K562 (cell line): ENCODE results near the gene ZNF597. TPM values are rescaled to one million over a fixed set of nuclear protein-coding genes. Genes with fewer than 3 reads are reported as not detected.

ENCODE experiments used
- ARHGAP35 ChIP-seq: fragments of 450-650 bp; IDR thresholded peaks from 2 replicates; pipeline ENCODE4 v1.6.1; 2018; ENCODE audit not compliant: partially characterized antibody
- ATF1 ChIP-seq, 2 experiments: fragments of 450-650 bp in 1 of 2; IDR thresholded peaks; 2 replicates each; pipeline ENCODE4 v1.6.1; 2016; ENCODE audit warnings: missing compliant biosample characterization in 1 of 2, missing genetic modification characterization in 1 of 2
- CCNT2 ChIP-seq: IDR thresholded peaks from 2 replicates; pipeline ENCODE4 v1.6.1; 2011; ENCODE audit warnings: borderline replicate concordance, low read depth, mild to moderate bottlenecking, moderate library complexity, mixed read lengths, low read length; ENCODE audit not compliant: insufficient read length; ENCODE audit errors: extremely low read depth
- E2F4 ChIP-seq: sonication (generic); formaldehyde crosslinking; IDR thresholded peaks from 2 replicates; pipeline ENCODE4 v1.8.0; 2022; ENCODE audit warnings: mild to moderate bottlenecking, low read depth, missing genetic modification reagents
- NFIX ChIP-seq: fragments of 250-450 bp; sonication (Bioruptor Pico); IDR thresholded peaks from 2 replicates; pipeline ENCODE4 v1.4.0; 2020; ENCODE audit warnings: low read depth, mild to moderate bottlenecking, moderate library complexity
- NR2C1 ChIP-seq, 2 experiments: fragments of 450-650 bp; IDR thresholded peaks; 2 replicates each; pipeline ENCODE4 v1.6.1; 2017; ENCODE audit warnings: mild to moderate bottlenecking in 2 of 2, antibody characterized with exemption in 1 of 2, inconsistent platforms in 1 of 2, missing compliant biosample characterization in 1 of 2, missing genetic modification characterization in 1 of 2
- ZBTB49 ChIP-seq: sonication (generic); formaldehyde crosslinking; IDR thresholded peaks from 2 replicates; pipeline ENCODE4 v1.8.0; 2022; ENCODE audit warnings: missing genetic modification reagents, mild to moderate bottlenecking, borderline replicate concordance
- ZNF3 ChIP-seq: fragments of 250-450 bp; sonication (Bioruptor Pico); IDR thresholded peaks from 2 replicates; pipeline ENCODE4 v1.5.0; 2021; ENCODE audit warnings: mild to moderate bottlenecking, moderate library complexity
- ZNF436 ChIP-seq: fragments of 250-450, 450-650 bp; sonication (Bioruptor Pico); formaldehyde crosslinking; IDR thresholded peaks from 2 replicates; pipeline ENCODE4 v1.7.0; 2020; ENCODE audit warnings: mild to moderate bottlenecking
- ZSCAN29 ChIP-seq: fragments of 450-650 bp; IDR thresholded peaks from 2 replicates; pipeline ENCODE4 v1.6.1; 2017
- polyA plus RNA-seq, 8 experiments: library from polyadenylated mRNA; depleted of rRNA in 4 of 8; stranded (reverse) in 5 of 8; unstranded in 3 of 8; fragments of >200 nt; fragmentation: Nextera tagmentation in 2 of 8; fragmentation: Illumina TruSeq in 1 of 8; extraction: Ambion mirVana in 2 of 8; extraction: Trizol in 1 of 8; gene quantifications; 2 replicates each; pipeline versions ENCODE4 v1.2.1 to v1.2.3, GENCODE V29; 2011 to 2014; ENCODE audit warnings: inconsistent platforms in 1 of 8, missing spikeins in 1 of 8
- total RNA-seq, 7 experiments: library from RNA; depleted of rRNA in 6 of 7; stranded (reverse); fragments of >200 nt in 6 of 7; fragmentation: Illumina TruSeq in 2 of 7; extraction: Trizol in 2 of 7; gene quantifications; 2 replicates each; pipeline versions ENCODE4 v1.2.1 to v1.2.3, GENCODE V29; 2011 to 2021; ENCODE audit warnings: low replicate concordance in 1 of 7
- TF ChIP-seq, protein P1 (sequence below): fragments of 450-650 bp; IDR thresholded peaks from 2 replicates; pipeline ENCODE4 v1.6.1; 2017; ENCODE audit warnings: antibody characterized with exemption
- TF ChIP-seq, protein P2 (sequence below): IDR thresholded peaks from 2 replicates; pipeline ENCODE4 v1.6.1; 2011; ENCODE audit not compliant: insufficient read length; ENCODE audit errors: extremely low read depth
- TF ChIP-seq, protein P3 (sequence below): sonication (generic); formaldehyde crosslinking; IDR thresholded peaks from 2 replicates; pipeline ENCODE4 v1.8.1; 2022; ENCODE audit warnings: missing genetic modification reagents
- TF ChIP-seq, protein P4 (sequence below): IDR thresholded peaks from 2 replicates; pipeline ENCODE4 v1.6.1; 2011; ENCODE audit warnings: borderline replicate concordance, low read depth, mild to moderate bottlenecking, moderate library complexity, low read length; ENCODE audit not compliant: insufficient read depth, poor library complexity, severe bottlenecking

Gene ZNF597
- total and polyA plus RNA-seq, 9 of the 15 experiments (the other 6 are each of a cell fraction or from before 2014, with no cell fraction given): 0.14 to 0.68 (median 0.42) TPM

DNA sequence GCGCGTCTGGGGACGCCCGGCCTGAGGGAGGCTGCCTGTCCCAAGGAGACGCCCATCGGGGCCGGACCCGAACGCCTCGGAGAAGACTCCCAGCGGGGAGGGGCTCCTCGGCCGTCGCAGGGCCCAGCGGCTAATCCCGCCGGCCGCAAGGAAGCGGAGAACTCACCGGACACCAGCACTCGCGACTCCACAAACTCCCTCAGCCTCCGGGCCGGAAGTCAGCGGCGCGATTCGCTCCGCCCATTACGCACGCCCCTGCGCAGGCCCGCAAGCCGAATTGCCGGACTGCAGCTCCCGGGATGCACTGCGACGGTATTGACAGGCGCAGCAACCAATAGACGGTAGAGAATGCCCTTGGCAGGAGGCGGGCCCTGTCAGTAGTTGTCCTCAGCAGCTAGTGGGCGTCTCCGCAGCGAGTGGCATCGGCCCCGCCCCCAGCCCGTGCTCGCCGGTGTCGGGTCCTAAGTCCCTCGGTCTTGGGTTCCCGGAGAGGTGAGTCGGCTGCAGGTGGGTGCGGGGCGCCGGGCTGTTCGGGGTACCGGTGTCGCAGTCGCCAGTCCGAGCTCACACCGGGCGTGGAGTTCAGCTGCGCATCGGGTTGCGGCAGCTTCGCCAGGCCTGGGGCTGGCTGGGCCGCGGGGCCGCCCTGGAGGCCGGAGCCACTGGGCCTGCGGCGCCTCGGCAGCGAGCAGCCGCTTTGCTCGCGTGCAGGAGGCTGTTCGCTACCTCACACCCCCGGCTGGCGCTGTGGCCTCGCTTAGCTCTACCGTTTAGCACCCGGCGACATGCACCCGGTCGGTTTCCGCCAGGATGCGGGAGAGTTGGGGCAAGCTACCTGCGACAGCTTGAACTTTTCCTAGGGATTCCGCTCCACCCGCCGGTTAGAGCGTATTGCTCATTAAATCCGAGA, 42.3 kb downstream of the ZNF597 start, which contains the start of the genes ZNF174 and ZSCAN32 (continued):
- TF ChIP-seq ZNF436 (no peak), ATF1 (CRISPR knock-in tag; IDR thresholded peaks at IDR 0.05) (peak; percentile 1; the same call in 1 of the 2 replicates), ATF1 (tag; IDR thresholded peaks at IDR 0.05) (peak; percentile 92), ZSCAN29 (0 out of 2 replicates have a peak, but pooled peaks have one; percentile 15), NFIX (no peak), ARHGAP35 (no peak), ZNF3 (CRISPR knock-in tag) (no peak), ZBTB49 (CRISPR knock-in tag) (no peak), CCNT2 (peak; percentile 33), E2F4 (no peak), NR2C1 (IDR thresholded peaks at IDR 0.05) (no peak), NR2C1 (tag; IDR thresholded peaks at IDR 0.05) (no peak)
- TF ChIP-seq, protein P1, sequence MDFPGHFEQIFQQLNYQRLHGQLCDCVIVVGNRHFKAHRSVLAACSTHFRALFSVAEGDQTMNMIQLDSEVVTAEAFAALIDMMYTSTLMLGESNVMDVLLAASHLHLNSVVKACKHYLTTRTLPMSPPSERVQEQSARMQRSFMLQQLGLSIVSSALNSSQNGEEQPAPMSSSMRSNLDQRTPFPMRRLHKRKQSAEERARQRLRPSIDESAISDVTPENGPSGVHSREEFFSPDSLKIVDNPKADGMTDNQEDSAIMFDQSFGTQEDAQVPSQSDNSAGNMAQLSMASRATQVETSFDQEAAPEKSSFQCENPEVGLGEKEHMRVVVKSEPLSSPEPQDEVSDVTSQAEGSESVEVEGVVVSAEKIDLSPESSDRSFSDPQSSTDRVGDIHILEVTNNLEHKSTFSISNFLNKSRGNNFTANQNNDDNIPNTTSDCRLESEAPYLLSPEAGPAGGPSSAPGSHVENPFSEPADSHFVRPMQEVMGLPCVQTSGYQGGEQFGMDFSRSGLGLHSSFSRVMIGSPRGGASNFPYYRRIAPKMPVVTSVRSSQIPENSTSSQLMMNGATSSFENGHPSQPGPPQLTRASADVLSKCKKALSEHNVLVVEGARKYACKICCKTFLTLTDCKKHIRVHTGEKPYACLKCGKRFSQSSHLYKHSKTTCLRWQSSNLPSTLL: no peak
- TF ChIP-seq, protein P2, sequence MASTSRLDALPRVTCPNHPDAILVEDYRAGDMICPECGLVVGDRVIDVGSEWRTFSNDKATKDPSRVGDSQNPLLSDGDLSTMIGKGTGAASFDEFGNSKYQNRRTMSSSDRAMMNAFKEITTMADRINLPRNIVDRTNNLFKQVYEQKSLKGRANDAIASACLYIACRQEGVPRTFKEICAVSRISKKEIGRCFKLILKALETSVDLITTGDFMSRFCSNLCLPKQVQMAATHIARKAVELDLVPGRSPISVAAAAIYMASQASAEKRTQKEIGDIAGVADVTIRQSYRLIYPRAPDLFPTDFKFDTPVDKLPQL: no peak
- TF ChIP-seq, protein P3, sequence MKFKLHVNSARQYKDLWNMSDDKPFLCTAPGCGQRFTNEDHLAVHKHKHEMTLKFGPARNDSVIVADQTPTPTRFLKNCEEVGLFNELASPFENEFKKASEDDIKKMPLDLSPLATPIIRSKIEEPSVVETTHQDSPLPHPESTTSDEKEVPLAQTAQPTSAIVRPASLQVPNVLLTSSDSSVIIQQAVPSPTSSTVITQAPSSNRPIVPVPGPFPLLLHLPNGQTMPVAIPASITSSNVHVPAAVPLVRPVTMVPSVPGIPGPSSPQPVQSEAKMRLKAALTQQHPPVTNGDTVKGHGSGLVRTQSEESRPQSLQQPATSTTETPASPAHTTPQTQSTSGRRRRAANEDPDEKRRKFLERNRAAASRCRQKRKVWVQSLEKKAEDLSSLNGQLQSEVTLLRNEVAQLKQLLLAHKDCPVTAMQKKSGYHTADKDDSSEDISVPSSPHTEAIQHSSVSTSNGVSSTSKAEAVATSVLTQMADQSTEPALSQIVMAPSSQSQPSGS: no peak
- TF ChIP-seq, protein P4, sequence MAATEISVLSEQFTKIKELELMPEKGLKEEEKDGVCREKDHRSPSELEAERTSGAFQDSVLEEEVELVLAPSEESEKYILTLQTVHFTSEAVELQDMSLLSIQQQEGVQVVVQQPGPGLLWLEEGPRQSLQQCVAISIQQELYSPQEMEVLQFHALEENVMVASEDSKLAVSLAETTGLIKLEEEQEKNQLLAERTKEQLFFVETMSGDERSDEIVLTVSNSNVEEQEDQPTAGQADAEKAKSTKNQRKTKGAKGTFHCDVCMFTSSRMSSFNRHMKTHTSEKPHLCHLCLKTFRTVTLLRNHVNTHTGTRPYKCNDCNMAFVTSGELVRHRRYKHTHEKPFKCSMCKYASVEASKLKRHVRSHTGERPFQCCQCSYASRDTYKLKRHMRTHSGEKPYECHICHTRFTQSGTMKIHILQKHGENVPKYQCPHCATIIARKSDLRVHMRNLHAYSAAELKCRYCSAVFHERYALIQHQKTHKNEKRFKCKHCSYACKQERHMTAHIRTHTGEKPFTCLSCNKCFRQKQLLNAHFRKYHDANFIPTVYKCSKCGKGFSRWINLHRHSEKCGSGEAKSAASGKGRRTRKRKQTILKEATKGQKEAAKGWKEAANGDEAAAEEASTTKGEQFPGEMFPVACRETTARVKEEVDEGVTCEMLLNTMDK: no peak
